HepG2 (cell line): Measurements from ENCODE around the gene CSHL1. TPM values are rescaled to one million over a fixed set of nuclear protein-coding genes. Genes with fewer than 3 reads are reported as not detected.
A peak's percentile ranks its signal among the peaks of the same experiment; 100 is the strongest.

Experiments
- CEBPG ChIP-seq: IDR thresholded peaks from 2 replicates; pipeline ENCODE4 v1.6.1; 2016
- DPF2 ChIP-seq: sonication (generic); formaldehyde crosslinking; IDR thresholded peaks from 2 replicates; pipeline ENCODE4 v1.4.0; 2020; ENCODE audit warnings: mild to moderate bottlenecking, low read depth, missing genetic modification reagents, borderline replicate concordance
- ELF1 ChIP-seq: sonication (generic); formaldehyde crosslinking; IDR thresholded peaks from 2 replicates; pipeline ENCODE4 v1.4.0; 2020; ENCODE audit warnings: missing genetic modification reagents
- ERF ChIP-seq: IDR thresholded peaks from 2 replicates; pipeline ENCODE4 v1.6.1; 2018; ENCODE audit warnings: missing biosample characterization, missing genetic modification reagents
- ESRRA ChIP-seq: sonication (generic); formaldehyde crosslinking; IDR thresholded peaks from 2 replicates; pipeline ENCODE4 v1.5.1; 2020; ENCODE audit warnings: mild to moderate bottlenecking, low read depth, missing genetic modification reagents
- HNF4A ChIP-seq: sonication (generic); formaldehyde crosslinking; IDR thresholded peaks from 2 replicates; pipeline ENCODE4 v1.4.0; 2020; ENCODE audit warnings: missing genetic modification reagents
- NONO ChIP-seq, 2 experiments: fragments of 450-650 bp in 1 of 2; sonication (generic) in 1 of 2; formaldehyde crosslinking in 1 of 2; IDR thresholded peaks in 1 of 2; conservative IDR thresholded peaks in 1 of 2; 2 replicates each; pipeline versions ENCODE4 v1.6.1 to v1.8.0; 2017 to 2022; ENCODE audit warnings: mild to moderate bottlenecking in 1 of 2, missing genetic modification reagents in 1 of 2, moderate library complexity in 1 of 2
- NR3C1 ChIP-seq: sonication (generic); formaldehyde crosslinking; IDR thresholded peaks from 2 replicates; pipeline ENCODE4 v1.4.0; 2020; ENCODE audit warnings: missing genetic modification reagents
- SMAD3 ChIP-seq: sonication (generic); formaldehyde crosslinking; IDR thresholded peaks from 2 replicates; pipeline ENCODE4 v1.4.0; 2020; ENCODE audit warnings: missing genetic modification reagents
- SUZ12 ChIP-seq: fragments of 150-350 bp; IDR thresholded peaks from 2 replicates; pipeline ENCODE4 v1.6.1; 2014; ENCODE audit warnings: low read depth, low read length
- TEAD2 ChIP-seq: sonication (generic); formaldehyde crosslinking; IDR thresholded peaks from 2 replicates; pipeline ENCODE4 v1.9.0; 2021; ENCODE audit warnings: missing genetic modification reagents
- THRA ChIP-seq: sonication (generic); formaldehyde crosslinking; IDR thresholded peaks from 2 replicates; pipeline ENCODE4 v1.4.0; 2020; ENCODE audit warnings: missing genetic modification reagents, borderline replicate concordance
- ZBTB44 ChIP-seq: sonication (generic); formaldehyde crosslinking; IDR thresholded peaks from 2 replicates; pipeline ENCODE4 v1.4.0; 2020; ENCODE audit warnings: missing genetic modification reagents
- ZNF318 ChIP-seq: sonication (generic); formaldehyde crosslinking; IDR thresholded peaks from 2 replicates; pipeline ENCODE4 v1.4.0; 2020; ENCODE audit warnings: mild to moderate bottlenecking, missing genetic modification reagents
- ZNF441 ChIP-seq: sonication (generic); formaldehyde crosslinking; IDR thresholded peaks from 2 replicates; pipeline ENCODE4 v1.7.0; 2021; ENCODE audit warnings: missing genetic modification reagents, borderline replicate concordance
- ZNF576 ChIP-seq: sonication (generic); formaldehyde crosslinking; IDR thresholded peaks from 2 replicates; pipeline ENCODE4 v1.4.0; 2020; ENCODE audit warnings: mild to moderate bottlenecking, missing genetic modification reagents
- ZNF660 ChIP-seq: sonication (generic); formaldehyde crosslinking; IDR thresholded peaks from 2 replicates; pipeline ENCODE4 v1.5.1; 2020; ENCODE audit warnings: mild to moderate bottlenecking, low read depth, missing genetic modification reagents, borderline replicate concordance
- ZNF878 ChIP-seq: sonication (generic); formaldehyde crosslinking; IDR thresholded peaks from 2 replicates; pipeline ENCODE4 v1.8.1; 2023; ENCODE audit warnings: mild to moderate bottlenecking, missing genetic modification reagents, moderate library complexity
- ZSCAN25 ChIP-seq: sonication (generic); formaldehyde crosslinking; IDR thresholded peaks from 2 replicates; pipeline ENCODE4 v1.8.0; 2022; ENCODE audit warnings: mild to moderate bottlenecking, missing genetic modification reagents
- polyA plus RNA-seq, 8 experiments: library from polyadenylated mRNA; depleted of rRNA in 3 of 8; stranded (reverse) in 7 of 8; unstranded in 1 of 8; fragments of >200 nt; fragmentation: Illumina TruSeq in 4 of 8; extraction: Trizol in 4 of 8; gene quantifications; 2 replicates each; pipeline versions ENCODE4 v1.2.1 to v1.2.3, GENCODE V29; 2011 to 2016; ENCODE audit warnings: low read depth in 4 of 8, missing spikeins in 1 of 8, mixed read lengths in 1 of 8; ENCODE audit not compliant: insufficient read depth in 1 of 8
- total RNA-seq, 5 experiments: library from RNA; depleted of rRNA; stranded (reverse); fragments of >200 nt; fragmentation: Illumina TruSeq; extraction: Trizol; gene quantifications; 2 replicates each; pipeline ENCODE4 v1.2.3, GENCODE V29; 2016; ENCODE audit warnings: low read depth in 1 of 5

CSHL1 gene
- total and polyA plus RNA-seq, 2 of the 13 experiments (the other 11 are each of a cell fraction or from before 2014, with no cell fraction given) = not detected

DNA sequence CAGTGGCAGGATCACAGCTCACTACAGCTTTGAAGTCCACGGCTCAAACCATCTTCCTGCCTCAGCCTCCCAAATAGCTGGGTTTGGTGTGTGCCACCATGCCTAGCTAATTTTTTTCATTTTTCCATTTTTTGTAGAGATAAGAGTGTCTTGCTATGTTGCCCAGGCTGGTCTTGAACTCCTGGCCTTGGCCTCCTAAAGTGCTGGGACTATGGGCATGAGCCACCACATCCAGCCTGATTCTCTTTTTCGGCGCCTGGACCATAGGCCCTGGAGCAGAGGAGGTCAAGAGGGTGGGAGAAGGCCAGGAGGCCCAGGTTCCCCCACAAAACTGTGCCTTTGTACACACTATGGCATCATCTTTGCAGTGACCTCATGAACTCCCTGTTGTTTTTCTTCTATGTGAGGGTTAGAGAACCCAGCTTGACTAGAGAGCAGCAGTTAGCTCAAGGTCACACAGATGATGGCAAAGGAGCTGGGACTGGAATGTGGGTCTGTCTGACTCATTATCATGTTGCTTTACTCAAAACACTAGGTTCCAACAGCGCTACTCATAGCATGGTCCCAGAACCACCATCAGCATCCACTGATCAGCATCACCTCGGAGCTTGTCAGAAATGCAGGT lies 45.4 kb upstream of the CSHL1 start (continued):
- TF ChIP-seq SMAD3 (CRISPR knock-in tag) = 0 out of 2 replicates have a peak, but pooled peaks have one; percentile 36
- no peak for TF ChIP-seq ZBTB44 (CRISPR knock-in tag)
- TF ChIP-seq SUZ12 = no peak
- peak; percentile 57; the same call in 1 of the 2 replicates for TF ChIP-seq ZNF878 (CRISPR knock-in tag)
- no peak for TF ChIP-seq DPF2
- no peak for TF ChIP-seq ZSCAN25 (CRISPR knock-in tag)
- peak; percentile 52; the same call in 1 of the 2 replicates for TF ChIP-seq ESRRA
- TF ChIP-seq CEBPG (CRISPR knock-in tag) = peak; percentile 53; the same call in 1 of the 2 replicates
- no peak for TF ChIP-seq NR3C1 (CRISPR knock-in tag)
- TF ChIP-seq ZNF576 = no peak
- TF ChIP-seq ZNF660 (CRISPR knock-in tag) = no peak
- TF ChIP-seq ERF (CRISPR knock-in tag) = peak; percentile 24; the same call in 1 of the 2 replicates
- TF ChIP-seq THRA = peak; percentile 56; the same call in 1 of the 2 replicates
- TF ChIP-seq ELF1 (CRISPR knock-in tag) = no peak
- TF ChIP-seq NONO (IDR thresholded peaks at IDR 0.05) = no peak
- no peak for TF ChIP-seq NONO (CRISPR knock-in tag; conservative IDR thresholded peaks at IDR 0.05)
- TF ChIP-seq HNF4A (CRISPR knock-in tag) = peak; percentile 11; the same call in 1 of the 2 replicates
- TF ChIP-seq ZNF441 (CRISPR knock-in tag) = no peak
- TF ChIP-seq ZNF318 (CRISPR knock-in tag) = no peak
- no peak for TF ChIP-seq TEAD2
